K562 (cell line): Measurements from ENCODE around the gene GDF11. TPM values are rescaled to one million over a fixed set of nuclear protein-coding genes. Genes with fewer than 3 reads are reported as not detected.

ENCODE experiments used
- ARID4B ChIP-seq: sonication (generic); formaldehyde crosslinking; IDR thresholded peaks from 2 replicates; pipeline ENCODE4 v1.8.0; 2022; ENCODE audit warnings: mild to moderate bottlenecking, missing genetic modification reagents
- CLOCK ChIP-seq: fragments of 250-450 bp; sonication (Bioruptor Pico); IDR thresholded peaks from 2 replicates; pipeline ENCODE4 v1.4.0; 2020; ENCODE audit warnings: mild to moderate bottlenecking, moderate library complexity, borderline replicate concordance
- ETS2 ChIP-seq: IDR thresholded peaks from 2 replicates; pipeline ENCODE4 v1.6.1; 2016; ENCODE audit warnings: borderline replicate concordance, missing genetic modification characterization, mild to moderate bottlenecking, moderate library complexity, missing compliant biosample characterization; ENCODE audit not compliant: poor library complexity, severe bottlenecking
- NR0B1 ChIP-seq: fragments of 450-650 bp; IDR thresholded peaks from one replicate; pipeline ENCODE4 v1.6.1; 2018; ENCODE audit warnings: mild to moderate bottlenecking, moderate library complexity; ENCODE audit not compliant: partially characterized antibody
- PHF8 ChIP-seq: fragments of 200-600 bp; sonication (generic); IDR thresholded peaks from 2 replicates; pipeline ENCODE4 v1.6.1; 2012; ENCODE audit warnings: mixed run types, mild to moderate bottlenecking, inconsistent platforms, low read length, moderate library complexity, borderline replicate concordance
- RCOR1 ChIP-seq, 2 experiments: IDR thresholded peaks; 2 replicates each; pipeline ENCODE4 v1.6.1; 2012; ENCODE audit warnings: low read depth in 2 of 2, low read length in 2 of 2, borderline replicate concordance in 1 of 2, improper control_type of control experiment in 1 of 2
- SMARCA5 ChIP-seq: fragments of 450-650 bp; IDR thresholded peaks from 2 replicates; pipeline ENCODE4 v1.6.1; 2016
- TOE1 ChIP-seq, 2 experiments: fragments of 450-650 bp in 1 of 2; sonication (generic) in 1 of 2; formaldehyde crosslinking in 1 of 2; IDR thresholded peaks; 2 replicates each; pipeline versions ENCODE4 v1.7.1 to v1.8.0; 2016 to 2022; ENCODE audit warnings: borderline replicate concordance in 2 of 2, mild to moderate bottlenecking in 2 of 2, antibody characterized with exemption in 1 of 2, inconsistent platforms in 1 of 2, low read depth in 1 of 2, missing genetic modification reagents in 1 of 2, moderate library complexity in 1 of 2
- ZFP36 ChIP-seq: fragments of 150-350 bp; IDR thresholded peaks from 2 replicates; pipeline ENCODE4 v1.6.1; 2018; ENCODE audit warnings: low read length, low read depth; ENCODE audit not compliant: partially characterized antibody
- ZNF175 ChIP-seq: fragments of 200-800 bp; sonication (Bioruptor generic); IDR thresholded peaks from 2 replicates; pipeline ENCODE4 v1.6.1; 2016; ENCODE audit warnings: low read depth, mild to moderate bottlenecking, missing genetic modification characterization, missing compliant biosample characterization
- ZNF282 ChIP-seq: sonication (generic); formaldehyde crosslinking; IDR thresholded peaks from 2 replicates; pipeline ENCODE4 v1.8.1; 2023; ENCODE audit warnings: missing genetic modification reagents
- ZNF655 ChIP-seq: fragments of 250-450 bp; sonication (Bioruptor Pico); IDR thresholded peaks from 2 replicates; pipeline ENCODE4 v1.5.0; 2021
- ZNF780A ChIP-seq: fragments of 250-450 bp; sonication (Bioruptor Pico); IDR thresholded peaks from 2 replicates; pipeline ENCODE4 v1.5.0; 2021; ENCODE audit warnings: mild to moderate bottlenecking
- polyA plus RNA-seq, 8 experiments: library from polyadenylated mRNA; depleted of rRNA in 4 of 8; stranded (reverse) in 5 of 8; unstranded in 3 of 8; fragments of >200 nt; fragmentation: Nextera tagmentation in 2 of 8; fragmentation: Illumina TruSeq in 1 of 8; extraction: Ambion mirVana in 2 of 8; extraction: Trizol in 1 of 8; gene quantifications; 2 replicates each; pipeline versions ENCODE4 v1.2.1 to v1.2.3, GENCODE V29; 2011 to 2014; ENCODE audit warnings: inconsistent platforms in 1 of 8, missing spikeins in 1 of 8
- total RNA-seq, 7 experiments: library from RNA; depleted of rRNA in 6 of 7; stranded (reverse); fragments of >200 nt in 6 of 7; fragmentation: Illumina TruSeq in 2 of 7; extraction: Trizol in 2 of 7; gene quantifications; 2 replicates each; pipeline versions ENCODE4 v1.2.1 to v1.2.3, GENCODE V29; 2011 to 2021; ENCODE audit warnings: low replicate concordance in 1 of 7
- TF ChIP-seq, protein P1 (sequence below): sonication (generic); formaldehyde crosslinking; IDR thresholded peaks from 2 replicates; pipeline ENCODE4 v1.9.0; 2022; ENCODE audit warnings: mild to moderate bottlenecking, missing genetic modification reagents

Gene GDF11
- total and polyA plus RNA-seq, 9 of the 15 experiments (the other 6 are each of a cell fraction or from before 2014, with no cell fraction given), result 1.4 to 15.7 (median 4.8) TPM

- TF ChIP-seq ZFP36 (peak; percentile 98), ARID4B (CRISPR knock-in tag) (peak; percentile 68; the same call in 1 of the 2 replicates), ZNF175 (CRISPR knock-in tag) (no peak), ETS2 (tag) (no peak), ZNF655 (CRISPR knock-in tag) (no peak), NR0B1 (no peak), TOE1 (IDR thresholded peaks at IDR 0.05; ENCODE audit: borderline replicate concordance) (peak; percentile 21; the same call in 1 of the 2 replicates), TOE1 (CRISPR knock-in tag; IDR thresholded peaks at IDR 0.05; ENCODE audit: borderline replicate concordance, low read depth) (no peak), RCOR1 (IDR thresholded peaks at IDR 0.05; ENCODE audit: borderline replicate concordance in 1 of 2, low read depth in 2 of 2, low read length in 2 of 2) (peak in 1 of 2 experiments; percentile 52; a peak in 1 of 4 replicates), CLOCK (no peak), PHF8 (peak; percentile 32; the same call in 1 of the 2 replicates), ZNF282 (CRISPR knock-in tag) (no peak), SMARCA5 (peak; percentile 67; the same call in 1 of the 2 replicates), ZNF780A (CRISPR knock-in tag) (no peak)
- TF ChIP-seq, protein P1, sequence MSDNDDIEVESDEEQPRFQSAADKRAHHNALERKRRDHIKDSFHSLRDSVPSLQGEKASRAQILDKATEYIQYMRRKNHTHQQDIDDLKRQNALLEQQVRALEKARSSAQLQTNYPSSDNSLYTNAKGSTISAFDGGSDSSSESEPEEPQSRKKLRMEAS (CRISPR knock-in tag), result peak; percentile 49
Measured at GRCh38 chr12:55743406-55744339, 751 bp downstream of the GDF11 start (continued).
